ENCODE measurements around the gene PITPNM3. TPM values are rescaled to one million over a fixed set of nuclear protein-coding genes. Genes with fewer than 3 reads are reported as not detected.

Gene PITPNM3
- total RNA-seq, 1 experiment from 2014 or later: 4.2 TPM

GRCh38 chr17:6488008-6488539, 68.3 kb downstream of the PITPNM3 start:
- DNase-seq (ENCODE audit: low read depth, low spot score) (no peak), ATAC-seq (no peak)
- H3K4me1 ChIP-seq (ENCODE audit: control insufficient read depth in 1 of 2, insufficient read depth in 2 of 2, low read length in 2 of 2): peaks cover 0 to 4% of the 10 kb centered on the region in 2 experiments; a peak in 1 of 4 replicates
- POLR2A ChIA-PET: no interaction called here
- H3K27me3 ChIP-seq (ENCODE audit: insufficient read depth, low read length): no peaks in the 10 kb centered on the region
- H3K4me3 ChIP-seq (replicated peaks in 1 of 2; ENCODE audit: low read depth in 1 of 2, low read length in 2 of 2): no peak overlapping the region
- CTCF ChIA-PET: no interaction called here
- no peaks in the 10 kb centered on the region for H4K20me1 ChIP-seq (ENCODE audit: insufficient read depth)
- intact Hi-C loops (cut with micrococcal nuclease): no loop called here
- BruUV-seq (replicated peaks): no TSS peak
- no peak overlapping the region for H3K27ac ChIP-seq (ENCODE audit: low read depth, low read length)
- no peak for TF ChIP-seq CBX3 (IDR thresholded peaks at IDR 0.05; ENCODE audit: low read depth)
- TF ChIP-seq SIN3A (IDR thresholded peaks at IDR 0.05; ENCODE audit: low read depth): no peak
- no peak for TF ChIP-seq EGR1 (IDR thresholded peaks at IDR 0.05; ENCODE audit: low read depth)
- TF ChIP-seq ZNF274 (IDR thresholded peaks at IDR 0.05; ENCODE audit: low read depth, low read length): no peak
- no peak for TF ChIP-seq REST (IDR thresholded peaks at IDR 0.05; ENCODE audit: low read depth)
- no peak for TF ChIP-seq EZH2phosphoT487 (IDR thresholded peaks at IDR 0.05; ENCODE audit: borderline replicate concordance)
- TF ChIP-seq SRF (IDR thresholded peaks at IDR 0.05; ENCODE audit: low read depth): no peak
- TF ChIP-seq ELF1 (IDR thresholded peaks at IDR 0.05; ENCODE audit: borderline replicate concordance, low read depth): no peak
- no peak for TF ChIP-seq TCF7L2 (IDR thresholded peaks at IDR 0.05; ENCODE audit: borderline replicate concordance, extremely low read depth, insufficient read depth, insufficient read length)
- TF ChIP-seq YY1 (IDR thresholded peaks at IDR 0.05; ENCODE audit: extremely low read depth, insufficient replicate concordance, low read depth, low read length): no peak
- RAD21 ChIA-PET (ENCODE audit: low non-redundant PET in 1 of 2, low total read pairs in 2 of 2, uncharacterized antibody in 2 of 2, unreplicated experiment in 2 of 2): no interaction called here
- no peak overlapping the region for H2AFZ ChIP-seq (ENCODE audit: low read depth, low read length, poor library complexity, severe bottlenecking)
- no peaks in the 10 kb centered on the region for H3K9me2 ChIP-seq (ENCODE audit: insufficient read depth)
- H3K9ac ChIP-seq (ENCODE audit: low read length): no peak overlapping the region
- H3K79me2 ChIP-seq (ENCODE audit: insufficient read depth, low read length): no peaks in the 10 kb centered on the region
- H3K36me3 ChIP-seq (ENCODE audit: control insufficient read depth in 1 of 2, insufficient read depth in 2 of 2, low read length in 2 of 2): no peaks in the 10 kb centered on the region
- no peak overlapping the region for H3K4me2 ChIP-seq (ENCODE audit: low read length)
- H3K9me3 ChIP-seq (ENCODE audit: control insufficient read depth in 1 of 2, insufficient read depth in 1 of 2, low read depth in 1 of 2, low read length in 2 of 2): no peaks in the 10 kb centered on the region

Data from HCT116 (cell line).